C4-2B (cell line): ENCODE measurements around the gene BCLAF3.

Source experiments
- CTCF ChIP-seq: fragments of 450-650 bp; conservative IDR thresholded peaks from 2 replicates; pipeline ENCODE4 v1.5.1; 2017; ENCODE audit warnings: mild to moderate bottlenecking
- ZFX ChIP-seq: fragments of 450-650 bp; IDR thresholded peaks from 2 replicates; pipeline ENCODE4 v1.6.1; 2017

GRCh38 chrX:20015945-20016615 lies 25.2 kb upstream of the BCLAF3 start:
- TF ChIP-seq CTCF (no peak), ZFX (no peak)
